Measurements from ENCODE around the gene HOXD4. TPM values are rescaled to one million over a fixed set of nuclear protein-coding genes. Genes with fewer than 3 reads are reported as not detected.

Gene HOXD4
- total RNA-seq, 1 experiment from 2014 or later = not detected

DNA sequence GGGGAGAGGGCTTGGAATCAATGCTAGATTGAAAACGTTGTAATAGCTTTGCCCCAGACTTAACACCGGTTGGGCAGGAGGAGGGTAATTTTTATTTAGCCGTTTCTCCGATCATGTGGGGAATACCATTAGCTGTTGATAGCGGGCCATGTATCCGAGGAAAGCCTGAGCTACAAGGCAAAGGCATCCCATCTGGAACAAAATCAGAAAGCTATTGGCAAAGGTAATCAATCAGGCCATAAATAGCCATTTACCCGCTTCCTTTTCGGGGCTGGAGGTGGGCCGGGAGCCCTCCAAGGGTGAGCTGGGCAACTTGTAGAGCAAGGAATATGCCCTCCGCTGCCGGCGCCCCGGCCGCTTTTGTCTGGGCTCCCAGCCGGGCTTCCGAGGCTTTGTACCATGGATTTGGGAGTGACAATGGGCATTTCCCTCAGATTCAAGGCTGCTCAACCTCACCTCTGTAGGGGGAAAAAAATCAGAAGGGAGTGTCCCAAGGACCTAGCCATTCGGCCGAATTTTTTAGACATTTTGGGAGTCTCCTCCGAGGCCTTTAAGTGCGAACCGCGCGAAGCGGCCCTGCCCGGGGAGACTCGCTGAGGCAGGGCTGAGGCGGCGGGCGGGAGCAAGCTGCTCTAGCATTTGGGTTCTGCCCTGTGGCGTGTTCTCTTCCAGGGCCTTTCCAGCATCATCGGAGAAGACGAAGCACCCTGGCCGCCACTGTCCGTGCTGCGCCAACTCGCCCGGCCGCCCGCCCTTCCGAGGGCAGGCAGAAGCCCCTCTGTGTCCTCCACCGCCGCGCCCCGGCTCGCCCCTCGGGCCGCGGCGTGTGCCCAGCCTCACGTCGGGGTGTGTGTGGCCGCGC, 29.9 kb upstream of the HOXD4 start:
- no peak for DNase-seq
- no peaks in the 10 kb centered on the region for H3K4me1 Mint-ChIP-seq (ENCODE audit: low read depth, unreplicated experiment)
- no peaks in the 10 kb centered on the region for H3K36me3 Mint-ChIP-seq (ENCODE audit: insufficient read depth, unreplicated experiment)
- H3K27me3 Mint-ChIP-seq (ENCODE audit: unreplicated experiment) = peaks cover 41% of the 10 kb centered on the region
- CTCF ChIA-PET = interaction anchor here (0.9 kb wide), 1 partner anchor 683 kb away, joined by 3 read pairs; no protein-coding TSS in a partner anchor
- no TSS peak for BruUV-seq (replicated peaks)
- H3K9me3 Mint-ChIP-seq (ENCODE audit: low read depth, unreplicated experiment) = no peaks in the 10 kb centered on the region
- no peak overlapping the region for H3K4me3 Mint-ChIP-seq (ENCODE audit: low read depth, unreplicated experiment)
- TF ChIP-seq CTCF (IDR thresholded peaks at IDR 0.05; ENCODE audit: unreplicated experiment) = no peak
- H3K27ac Mint-ChIP-seq (ENCODE audit: unreplicated experiment) = no peak overlapping the region
- intact Hi-C loops (cut with micrococcal nuclease; ENCODE audit: unreplicated experiment) = loop anchor here (10.0 kb wide), 1 partner anchor 1643 kb away; no protein-coding TSS in a partner anchor

GRCh38 chr2:176122052-176122682, 29.2 kb upstream of the HOXD4 start:
- intact Hi-C loops (cut with micrococcal nuclease; ENCODE audit: unreplicated experiment) = loop anchor here (10.0 kb wide), 1 partner anchor 1643 kb away; no protein-coding TSS in a partner anchor
- Mint-ChIP-seq H3K9me3 (ENCODE audit: low read depth, unreplicated experiment) (no peaks in the 10 kb centered on the region), H3K36me3 (ENCODE audit: insufficient read depth, unreplicated experiment) (no peaks in the 10 kb centered on the region), H3K4me3 (ENCODE audit: low read depth, unreplicated experiment) (no peak overlapping the region), H3K4me1 (ENCODE audit: low read depth, unreplicated experiment) (no peaks in the 10 kb centered on the region), H3K27ac (ENCODE audit: unreplicated experiment) (no peak overlapping the region), H3K27me3 (ENCODE audit: unreplicated experiment) (peaks cover 34% of the 10 kb centered on the region)
- TF ChIP-seq CTCF (IDR thresholded peaks at IDR 0.05; ENCODE audit: unreplicated experiment) = no peak
- DNase-seq = no peak
- BruUV-seq (replicated peaks) = no TSS peak
- CTCF ChIA-PET = no interaction called here

- DNase-seq = no peak
- CTCF ChIA-PET = no interaction called here
- no peak for TF ChIP-seq CTCF (IDR thresholded peaks at IDR 0.05; ENCODE audit: unreplicated experiment)
- Mint-ChIP-seq H3K4me1 (ENCODE audit: low read depth, unreplicated experiment) (no peaks in the 10 kb centered on the region), H3K36me3 (ENCODE audit: insufficient read depth, unreplicated experiment) (no peaks in the 10 kb centered on the region), H3K27me3 (ENCODE audit: unreplicated experiment) (peaks cover 27% of the 10 kb centered on the region), H3K27ac (ENCODE audit: unreplicated experiment) (no peak within 1 kb of the TSS), H3K4me3 (ENCODE audit: low read depth, unreplicated experiment) (no peak within 1 kb of the TSS), H3K9me3 (ENCODE audit: low read depth, unreplicated experiment) (no peaks in the 10 kb centered on the region)
- no TSS peak for BruUV-seq (replicated peaks)
- intact Hi-C loops (cut with micrococcal nuclease; ENCODE audit: unreplicated experiment) = loop anchor here (10.0 kb wide), 1 partner anchor 1642 kb away; no protein-coding TSS in a partner anchor
These were observed 28.5 kb upstream of the HOXD4 start, which contains the start of gene HOXD9 for GRCh38 chr2:176122683-176123410. Gene HOXD9, plus strand, starts transcription at chr2:176122719. Its CDS starts 50 bp downstream, at chr2:176122769.

GRCh38 chr2:176123411-176124109, 27.8 kb upstream of the HOXD4 start:
- TF ChIP-seq CTCF (IDR thresholded peaks at IDR 0.05; ENCODE audit: unreplicated experiment) = no peak
- Mint-ChIP-seq H3K27me3 (ENCODE audit: unreplicated experiment) (peaks cover 20% of the 10 kb centered on the region), H3K9me3 (ENCODE audit: low read depth, unreplicated experiment) (no peaks in the 10 kb centered on the region), H3K4me3 (ENCODE audit: low read depth, unreplicated experiment) (no peak overlapping the region), H3K27ac (ENCODE audit: unreplicated experiment) (no peak overlapping the region), H3K4me1 (ENCODE audit: low read depth, unreplicated experiment) (no peaks in the 10 kb centered on the region), H3K36me3 (ENCODE audit: insufficient read depth, unreplicated experiment) (no peaks in the 10 kb centered on the region)
- CTCF ChIA-PET = no interaction called here
- intact Hi-C loops (cut with micrococcal nuclease; ENCODE audit: unreplicated experiment) = loop anchor here (10.0 kb wide), 1 partner anchor 1641 kb away; no protein-coding TSS in a partner anchor
- BruUV-seq (replicated peaks) = no TSS peak
- DNase-seq = no peak

All from Calu3 (cell line).